ENCODE data around the gene CFAP68.

GRCh38 chr11:111851636-111852035 is 27.7 kb upstream of the CFAP68 start:
- TF ChIP-seq CTCF (conservative IDR thresholded peaks at IDR 0.05; ENCODE audit: low read depth, low read length) (peak; percentile 82), EZH2 (IDR thresholded peaks at IDR 0.05; ENCODE audit: low read length, unreplicated experiment) (no peak), EZH2phosphoT487 (IDR thresholded peaks at IDR 0.05; ENCODE audit: borderline replicate concordance, low read length) (no peak)

All from PC-3 (cell line).